ENCODE data around the gene IFNK.

DNA sequence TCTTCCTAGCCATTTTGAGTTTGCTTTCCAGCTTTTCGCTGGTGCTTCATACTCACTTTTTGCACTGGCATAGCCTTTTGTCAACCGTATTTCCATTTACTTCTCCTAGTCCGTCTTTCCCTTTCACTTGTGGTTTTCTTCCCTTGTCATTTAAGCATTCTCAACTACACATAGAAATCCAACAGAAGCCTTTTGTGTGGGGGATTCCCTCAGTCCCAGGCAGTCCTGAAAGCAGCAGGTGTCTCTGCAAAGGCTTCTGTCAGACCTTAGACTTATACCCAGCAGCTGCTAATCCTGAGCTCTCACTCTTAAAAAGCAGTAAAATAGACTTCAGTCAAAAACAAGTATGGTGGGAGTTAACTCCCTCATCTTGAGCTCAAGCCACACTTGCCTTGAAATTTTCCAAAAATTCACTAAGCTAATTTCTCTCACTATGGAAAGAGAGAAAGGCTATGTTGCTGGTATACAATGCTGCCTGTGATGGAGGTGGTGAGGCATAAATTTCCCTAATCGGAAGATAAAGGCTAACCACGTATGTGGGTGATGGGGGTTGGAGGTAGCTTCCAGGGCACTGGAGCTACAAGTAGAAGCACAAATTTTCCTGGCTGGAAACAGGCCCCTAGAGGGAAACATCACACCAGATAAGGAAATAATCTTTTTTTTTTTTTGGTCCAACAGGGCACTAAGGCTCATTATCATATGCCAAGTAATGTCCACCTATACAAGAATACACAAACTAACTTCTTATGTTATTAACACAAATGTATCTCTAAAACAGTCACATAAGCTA is 34.8 kb upstream of the IFNK start:
- TF ChIP-seq, protein P1, sequence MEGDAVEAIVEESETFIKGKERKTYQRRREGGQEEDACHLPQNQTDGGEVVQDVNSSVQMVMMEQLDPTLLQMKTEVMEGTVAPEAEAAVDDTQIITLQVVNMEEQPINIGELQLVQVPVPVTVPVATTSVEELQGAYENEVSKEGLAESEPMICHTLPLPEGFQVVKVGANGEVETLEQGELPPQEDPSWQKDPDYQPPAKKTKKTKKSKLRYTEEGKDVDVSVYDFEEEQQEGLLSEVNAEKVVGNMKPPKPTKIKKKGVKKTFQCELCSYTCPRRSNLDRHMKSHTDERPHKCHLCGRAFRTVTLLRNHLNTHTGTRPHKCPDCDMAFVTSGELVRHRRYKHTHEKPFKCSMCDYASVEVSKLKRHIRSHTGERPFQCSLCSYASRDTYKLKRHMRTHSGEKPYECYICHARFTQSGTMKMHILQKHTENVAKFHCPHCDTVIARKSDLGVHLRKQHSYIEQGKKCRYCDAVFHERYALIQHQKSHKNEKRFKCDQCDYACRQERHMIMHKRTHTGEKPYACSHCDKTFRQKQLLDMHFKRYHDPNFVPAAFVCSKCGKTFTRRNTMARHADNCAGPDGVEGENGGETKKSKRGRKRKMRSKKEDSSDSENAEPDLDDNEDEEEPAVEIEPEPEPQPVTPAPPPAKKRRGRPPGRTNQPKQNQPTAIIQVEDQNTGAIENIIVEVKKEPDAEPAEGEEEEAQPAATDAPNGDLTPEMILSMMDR (IDR thresholded peaks at IDR 0.05), result no peak
- TF ChIP-seq RCOR1 (IDR thresholded peaks at IDR 0.05; ENCODE audit: low read depth, low read length), result no peak
- TF ChIP-seq POLR2A (IDR thresholded peaks at IDR 0.05; ENCODE audit: low read length), result no peak
- no peak for TF ChIP-seq USF2 (IDR thresholded peaks at IDR 0.05)
- no peak for TF ChIP-seq ZSCAN20 (CRISPR knock-in tag; IDR thresholded peaks at IDR 0.05)
- no peak for TF ChIP-seq ZFP36 (IDR thresholded peaks at IDR 0.05; ENCODE audit: borderline replicate concordance, partially characterized antibody)
- TF ChIP-seq BHLHE40 (IDR thresholded peaks at IDR 0.05; ENCODE audit: low read depth, low read length), result no peak
- TF ChIP-seq NR3C1 (IDR thresholded peaks at IDR 0.05), result no peak
- no peak for TF ChIP-seq HDAC2 (IDR thresholded peaks at IDR 0.05)
- no peak for TF ChIP-seq JUN (IDR thresholded peaks at IDR 0.05)
- TF ChIP-seq MYC (IDR thresholded peaks at IDR 0.05; ENCODE audit: borderline replicate concordance, low read length), result no peak
